Hepatocyte (in vitro differentiated cells): ENCODE data around the gene TMEM143. TPM values are rescaled to one million over a fixed set of nuclear protein-coding genes. Genes with fewer than 3 reads are reported as not detected.

ENCODE experiments used
- DNase-seq: peaks from one replicate; pipeline ENCODE4 v3.0.0-alpha.2; 2016; ENCODE audit warnings: low spot score
- H2AFZ ChIP-seq: fragments of 200-600 bp; sonication (generic); 2 replicates; pipeline ENCODE4 v1.6.0; 2016; ENCODE audit warnings: antibody characterized with exemption, mild to moderate bottlenecking
- H3K27ac ChIP-seq: fragments of 200-600 bp; sonication (generic); 2 replicates; pipeline ENCODE4 v1.5.1; 2016; ENCODE audit warnings: mild to moderate bottlenecking
- H3K27me3 ChIP-seq: fragments of 200-600 bp; sonication (generic); 2 replicates; pipeline ENCODE4 v1.6.1; 2016
- H3K36me3 ChIP-seq: fragments of 200-600 bp; sonication (generic); replicated peaks from 2 replicates; pipeline ENCODE4 v1.5.1; 2016; ENCODE audit warnings: low read depth; ENCODE audit not compliant: insufficient read depth
- H3K4me1 ChIP-seq: fragments of 200-600 bp; sonication (generic); 2 replicates; pipeline ENCODE4 v1.5.1; 2016; ENCODE audit warnings: mild to moderate bottlenecking, moderate library complexity; ENCODE audit not compliant: insufficient read depth
- H3K4me2 ChIP-seq: fragments of 200-600 bp; sonication (generic); 2 replicates; pipeline ENCODE4 v1.6.0; 2016
- H3K4me3 ChIP-seq: fragments of 200-600 bp; sonication (generic); 2 replicates; pipeline ENCODE4 v1.5.1; 2016; ENCODE audit warnings: mild to moderate bottlenecking
- H3K79me2 ChIP-seq: fragments of 200-600 bp; sonication (generic); 2 replicates; pipeline ENCODE4 v1.6.0; 2017; ENCODE audit warnings: mild to moderate bottlenecking
- H3K9me2 ChIP-seq: fragments of 200-600 bp; sonication (generic); replicated peaks from 2 replicates; pipeline ENCODE4 v1.6.0; 2017; ENCODE audit warnings: mild to moderate bottlenecking; ENCODE audit not compliant: insufficient read depth
- H3K9me3 ChIP-seq: fragments of 200-600 bp; sonication (generic); 2 replicates; pipeline ENCODE4 v1.5.1; 2016; ENCODE audit warnings: low read depth, mild to moderate bottlenecking
- H4K20me1 ChIP-seq: fragments of 200-600 bp; sonication (generic); 2 replicates; pipeline ENCODE4 v1.6.0; 2016; ENCODE audit warnings: mild to moderate bottlenecking; ENCODE audit not compliant: insufficient read depth, poor library complexity, severe bottlenecking
- EZH2 ChIP-seq: fragments of 200-600 bp; sonication (generic); IDR thresholded peaks from 2 replicates; pipeline ENCODE4 v1.6.1; 2016; ENCODE audit warnings: antibody characterized with exemption, mild to moderate bottlenecking, borderline replicate concordance
- EZH2phosphoT487 ChIP-seq: fragments of 200-600 bp; sonication (generic); IDR thresholded peaks from one replicate; pipeline ENCODE4 v1.6.1; 2018; ENCODE audit warnings: antibody characterized with exemption, mild to moderate bottlenecking, low read depth, moderate library complexity; ENCODE audit not compliant: unreplicated experiment, severe bottlenecking
- WGBS: methylation state at CpG from one replicate; pipeline ENCODE4 v1.1.6; 2016; ENCODE audit warnings: low lambda C conversion rate; ENCODE audit errors: missing lambda C conversion rate; 5-methylcytosine and 5-hydroxymethylcytosine counted together
- polyA plus RNA-seq: library from polyadenylated mRNA; unstranded; fragments of >200 nt; fragmentation: Nextera tagmentation; extraction: Ambion mirVana; gene quantifications from 2 replicates; pipeline ENCODE4 v1.2.1, GENCODE V29; 2016
- total RNA-seq: library from RNA; depleted of rRNA; stranded (reverse); fragments of >200 nt; gene quantifications from 2 replicates; pipeline ENCODE4 v1.2.3, GENCODE V29; 2014
- TF ChIP-seq, protein P1 (sequence below): fragments of 200-600 bp; sonication (generic); IDR thresholded peaks from 2 replicates; pipeline ENCODE4 v1.5.1; 2016; ENCODE audit warnings: antibody characterized with exemption, mild to moderate bottlenecking; ENCODE audit not compliant: poor library complexity

TMEM143 gene
- total and polyA plus RNA-seq, 2 experiments from 2014 or later: 5.9 to 11.2 TPM

DNA sequence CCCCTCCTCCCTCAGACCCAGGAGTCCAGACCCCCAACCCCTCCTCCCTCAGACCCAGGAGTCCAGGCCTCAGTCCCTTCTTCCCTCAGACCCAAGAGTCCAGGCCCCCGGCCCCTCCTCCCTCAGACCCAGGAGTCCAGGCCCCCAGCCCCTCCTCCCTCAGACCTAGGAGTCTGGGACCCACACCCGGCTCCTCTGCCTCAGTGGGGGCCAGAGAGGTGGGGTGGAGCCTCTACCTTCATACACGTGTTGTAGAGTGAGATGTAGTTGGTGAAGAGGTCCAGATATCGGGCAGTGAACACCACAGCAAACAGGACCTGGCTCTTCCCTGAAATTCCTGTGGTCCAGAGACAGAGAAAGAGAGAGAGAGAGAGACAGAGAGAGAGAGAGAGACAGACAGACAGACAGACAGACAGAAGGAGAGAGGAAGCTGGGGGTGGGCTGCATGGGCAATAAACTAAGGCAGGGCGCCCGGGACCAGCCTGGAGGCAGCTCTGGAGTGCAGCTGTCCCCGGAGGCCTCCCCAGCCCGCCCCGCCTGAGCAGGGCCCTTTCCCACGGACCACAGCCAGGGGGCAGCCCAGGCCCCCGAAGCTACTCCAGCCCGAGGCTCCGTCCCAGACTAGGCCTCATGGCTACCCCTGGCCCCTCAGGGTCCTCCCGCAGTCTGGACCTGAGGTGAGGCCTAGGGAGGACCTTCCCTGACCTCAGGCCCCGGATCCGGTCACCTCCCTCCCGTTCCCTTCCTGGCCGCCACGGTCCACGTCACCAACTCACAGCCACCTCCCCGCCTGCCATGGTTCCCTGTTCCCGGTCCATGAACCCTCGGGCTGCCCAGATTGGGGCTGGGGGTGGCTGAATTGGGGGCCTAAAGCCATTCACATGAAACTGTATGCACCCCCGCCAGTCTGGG lies 26.7 kb upstream of the TMEM143 start:
- TF ChIP-seq EZH2 (no peak), EZH2phosphoT487 (no peak)
- TF ChIP-seq, protein P1, sequence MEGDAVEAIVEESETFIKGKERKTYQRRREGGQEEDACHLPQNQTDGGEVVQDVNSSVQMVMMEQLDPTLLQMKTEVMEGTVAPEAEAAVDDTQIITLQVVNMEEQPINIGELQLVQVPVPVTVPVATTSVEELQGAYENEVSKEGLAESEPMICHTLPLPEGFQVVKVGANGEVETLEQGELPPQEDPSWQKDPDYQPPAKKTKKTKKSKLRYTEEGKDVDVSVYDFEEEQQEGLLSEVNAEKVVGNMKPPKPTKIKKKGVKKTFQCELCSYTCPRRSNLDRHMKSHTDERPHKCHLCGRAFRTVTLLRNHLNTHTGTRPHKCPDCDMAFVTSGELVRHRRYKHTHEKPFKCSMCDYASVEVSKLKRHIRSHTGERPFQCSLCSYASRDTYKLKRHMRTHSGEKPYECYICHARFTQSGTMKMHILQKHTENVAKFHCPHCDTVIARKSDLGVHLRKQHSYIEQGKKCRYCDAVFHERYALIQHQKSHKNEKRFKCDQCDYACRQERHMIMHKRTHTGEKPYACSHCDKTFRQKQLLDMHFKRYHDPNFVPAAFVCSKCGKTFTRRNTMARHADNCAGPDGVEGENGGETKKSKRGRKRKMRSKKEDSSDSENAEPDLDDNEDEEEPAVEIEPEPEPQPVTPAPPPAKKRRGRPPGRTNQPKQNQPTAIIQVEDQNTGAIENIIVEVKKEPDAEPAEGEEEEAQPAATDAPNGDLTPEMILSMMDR: peak; percentile 59
- peak overlapping the region; percentile 86 for H2AFZ ChIP-seq
- WGBS: 2% methylated on average over 22 of the region's 24 CpGs

GRCh38 chr19:48386981-48387380 lies 23.2 kb upstream of the TMEM143 start:
- Histone ChIP-seq H4K20me1 (peaks cover 9% of the 10 kb centered on the region), H3K27ac (no peak overlapping the region), H3K79me2 (peaks cover 34% of the 10 kb centered on the region), H3K9me3 (no peaks in the 10 kb centered on the region), H3K4me3 (no peak overlapping the region), H3K4me2 (no peak overlapping the region), H3K4me1 (no peaks in the 10 kb centered on the region), H2AFZ (no peak overlapping the region), H3K27me3 (no peaks in the 10 kb centered on the region), H3K36me3 (no peaks in the 10 kb centered on the region), H3K9me2 (no peaks in the 10 kb centered on the region)
- TF ChIP-seq, protein P1: no peak
- TF ChIP-seq EZH2phosphoT487 (no peak), EZH2 (no peak)
- WGBS: 92% methylated on average over 3 of the region's 3 CpGs
- DNase-seq: no peak

More for the DNA sequence above, 26.7 kb upstream of the TMEM143 start:
- peaks cover 34% of the 10 kb centered on the region for H3K79me2 ChIP-seq
- H3K36me3 ChIP-seq: no peaks in the 10 kb centered on the region
- no peaks in the 10 kb centered on the region for H3K9me3 ChIP-seq
- H4K20me1 ChIP-seq: peaks cover 9% of the 10 kb centered on the region
- H3K27me3 ChIP-seq: peaks cover 24% of the 10 kb centered on the region
- no peaks in the 10 kb centered on the region for H3K9me2 ChIP-seq
- H3K27ac ChIP-seq: peak overlapping the region; percentile 97
- H3K4me1 ChIP-seq: peaks cover 15% of the 10 kb centered on the region
- H3K4me3 ChIP-seq: peak overlapping the region; percentile 97
- H3K4me2 ChIP-seq: peak overlapping the region; percentile 98
- DNase-seq: peak; percentile 88

- 93% methylated on average over 7 of the region's 7 CpGs for WGBS
- DNase-seq: no peak
- H4K20me1 ChIP-seq: peaks cover 9% of the 10 kb centered on the region
- no peak overlapping the region for H2AFZ ChIP-seq
- H3K27ac ChIP-seq: no peak overlapping the region
- H3K79me2 ChIP-seq: peaks cover 26% of the 10 kb centered on the region
- no peaks in the 10 kb centered on the region for H3K9me2 ChIP-seq
- H3K36me3 ChIP-seq: no peaks in the 10 kb centered on the region
- TF ChIP-seq EZH2: no peak
- TF ChIP-seq EZH2phosphoT487: no peak
- TF ChIP-seq, protein P1: no peak
- no peaks in the 10 kb centered on the region for H3K27me3 ChIP-seq
- no peaks in the 10 kb centered on the region for H3K4me1 ChIP-seq
- H3K9me3 ChIP-seq: no peaks in the 10 kb centered on the region
- no peak overlapping the region for H3K4me2 ChIP-seq
- H3K4me3 ChIP-seq: no peak overlapping the region
Measured at GRCh38 chr19:48385461-48386087, 21.8 kb upstream of the TMEM143 start.
